ENCODE measurements around the gene AOC3.

GRCh38 chr17:42895185-42895555 is 44.2 kb downstream of the AOC3 start:
- TF ChIP-seq, protein P1, sequence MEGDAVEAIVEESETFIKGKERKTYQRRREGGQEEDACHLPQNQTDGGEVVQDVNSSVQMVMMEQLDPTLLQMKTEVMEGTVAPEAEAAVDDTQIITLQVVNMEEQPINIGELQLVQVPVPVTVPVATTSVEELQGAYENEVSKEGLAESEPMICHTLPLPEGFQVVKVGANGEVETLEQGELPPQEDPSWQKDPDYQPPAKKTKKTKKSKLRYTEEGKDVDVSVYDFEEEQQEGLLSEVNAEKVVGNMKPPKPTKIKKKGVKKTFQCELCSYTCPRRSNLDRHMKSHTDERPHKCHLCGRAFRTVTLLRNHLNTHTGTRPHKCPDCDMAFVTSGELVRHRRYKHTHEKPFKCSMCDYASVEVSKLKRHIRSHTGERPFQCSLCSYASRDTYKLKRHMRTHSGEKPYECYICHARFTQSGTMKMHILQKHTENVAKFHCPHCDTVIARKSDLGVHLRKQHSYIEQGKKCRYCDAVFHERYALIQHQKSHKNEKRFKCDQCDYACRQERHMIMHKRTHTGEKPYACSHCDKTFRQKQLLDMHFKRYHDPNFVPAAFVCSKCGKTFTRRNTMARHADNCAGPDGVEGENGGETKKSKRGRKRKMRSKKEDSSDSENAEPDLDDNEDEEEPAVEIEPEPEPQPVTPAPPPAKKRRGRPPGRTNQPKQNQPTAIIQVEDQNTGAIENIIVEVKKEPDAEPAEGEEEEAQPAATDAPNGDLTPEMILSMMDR (conservative IDR thresholded peaks at IDR 0.05; ENCODE audit: low read depth, low read length), result no peak
- TF ChIP-seq EZH2 (IDR thresholded peaks at IDR 0.05; ENCODE audit: low read length, unreplicated experiment) (no peak), EZH2phosphoT487 (IDR thresholded peaks at IDR 0.05; ENCODE audit: borderline replicate concordance, low read length) (no peak)
